Brain pericyte (primary cell): ENCODE results near the gene TMEM144.

Source experiments
- DNase-seq: peaks from one replicate; pipeline ENCODE4 v3.0.0-alpha.2; 2012; ENCODE audit warnings: low read depth, low spot score

TMEM144 gene

GRCh38 chr4:158209825-158210807 lies at the start of gene TMEM144:
Gene TMEM144, plus strand, starts transcription at chr4:158210486. Its CDS starts 2,182 bp downstream, at chr4:158212668.
- peak; percentile 58 for DNase-seq

- DNase-seq = no peak
Measured at GRCh38 chr4:158161551-158162354, 48.5 kb upstream of the TMEM144 start.

GRCh38 chr4:158162631-158163030 lies 47.7 kb upstream of the TMEM144 start:
- no peak for DNase-seq

GRCh38 chr4:158163941-158164767 lies 46.1 kb upstream of the TMEM144 start:
- DNase-seq = no peak

- DNase-seq = no peak
Measured at GRCh38 chr4:158164768-158165213, 45.5 kb upstream of the TMEM144 start.

GRCh38 chr4:158166701-158167100 lies 43.6 kb upstream of the TMEM144 start:
- DNase-seq = no peak

- DNase-seq = no peak
Measured at GRCh38 chr4:158168606-158169005, 41.7 kb upstream of the TMEM144 start.

GRCh38 chr4:158169506-158169905 lies 40.8 kb upstream of the TMEM144 start:
- DNase-seq = no peak

GRCh38 chr4:158169931-158170690 lies 40.2 kb upstream of the TMEM144 start:
- DNase-seq = no peak

GRCh38 chr4:158170691-158171561 lies 39.4 kb upstream of the TMEM144 start:
- DNase-seq = no peak

GRCh38 chr4:158172261-158173258 lies 37.7 kb upstream of the TMEM144 start, which contains the start of gene GASK1B:
Gene GASK1B, minus strand, starts transcription at chr4:158173025. Its CDS starts 1,650 bp downstream, at chr4:158171375.
- peak; percentile 25 for DNase-seq

- no peak for DNase-seq
Measured at GRCh38 chr4:158176108-158176507, 34.2 kb upstream of the TMEM144 start.

- no peak for DNase-seq
Measured at GRCh38 chr4:158176776-158177175, 33.5 kb upstream of the TMEM144 start.

- DNase-seq = no peak
Measured at GRCh38 chr4:158179465-158179864, 30.8 kb upstream of the TMEM144 start.

GRCh38 chr4:158181906-158182305 lies 28.4 kb upstream of the TMEM144 start:
- DNase-seq = no peak

GRCh38 chr4:158182736-158183135 lies 27.6 kb upstream of the TMEM144 start:
- no peak for DNase-seq

- DNase-seq = no peak
Measured at GRCh38 chr4:158186815-158187214, 23.5 kb upstream of the TMEM144 start.

GRCh38 chr4:158189422-158189821 lies 20.9 kb upstream of the TMEM144 start:
- no peak for DNase-seq
